Chondrocyte (in vitro differentiated cells): ENCODE results near the gene RBPJ. TPM values are rescaled to one million over a fixed set of nuclear protein-coding genes. Genes with fewer than 3 reads are reported as not detected.

Experiments used
- DNase-seq: peaks from one replicate; pipeline ENCODE4 v3.0.0; 2021; ENCODE audit warnings: mixed read lengths, low spot score
- H3K27ac Mint-ChIP-seq: one replicate; pipeline ENCODE4 v1.8.0; 2021; ENCODE audit warnings: mild to moderate bottlenecking, moderate library complexity, mixed read lengths; ENCODE audit not compliant: unreplicated experiment
- H3K27me3 Mint-ChIP-seq: 2 replicates; pipeline ENCODE4 v1.8.0; 2021; ENCODE audit warnings: low read depth, mixed read lengths
- H3K36me3 Mint-ChIP-seq: 2 replicates; pipeline ENCODE4 v1.8.0; 2021; ENCODE audit warnings: low read depth, mixed read lengths
- H3K4me1 Mint-ChIP-seq: 2 replicates; pipeline ENCODE4 v1.8.0; 2021; ENCODE audit warnings: low read depth, mild to moderate bottlenecking, mixed read lengths
- H3K4me3 Mint-ChIP-seq: one replicate; pipeline ENCODE4 v1.8.0; 2021; ENCODE audit warnings: mild to moderate bottlenecking, moderate library complexity, mixed read lengths; ENCODE audit not compliant: unreplicated experiment
- H3K9me3 Mint-ChIP-seq: 2 replicates; pipeline ENCODE4 v1.8.0; 2021; ENCODE audit warnings: low read depth, mixed read lengths
- CTCF ChIP-seq: fragments of 200-600 bp; sonication (generic); IDR thresholded peaks from 2 replicates; pipeline ENCODE4 v1.5.0; 2021; ENCODE audit warnings: antibody characterized with exemption, mild to moderate bottlenecking, moderate library complexity
- total RNA-seq: library from RNA; stranded (reverse); gene quantifications from 3 replicates; pipeline ENCODE4 v1.2.1, GENCODE V29; 2021

The RBPJ gene
- total RNA-seq, 1 donor from 2014 or later: 58.5 TPM

GRCh38 chr4:26478330-26478729 lies 157.5 kb downstream of the RBPJ start:
- Mint-ChIP-seq H3K36me3 (no peaks in the 10 kb centered on the region), H3K27ac (no peak overlapping the region), H3K9me3 (no peaks in the 10 kb centered on the region), H3K4me1 (peaks cover 8% of the 10 kb centered on the region), H3K27me3 (peaks cover 4% of the 10 kb centered on the region), H3K4me3 (no peak overlapping the region)
- no peak for TF ChIP-seq CTCF
- no peak for DNase-seq

DNA sequence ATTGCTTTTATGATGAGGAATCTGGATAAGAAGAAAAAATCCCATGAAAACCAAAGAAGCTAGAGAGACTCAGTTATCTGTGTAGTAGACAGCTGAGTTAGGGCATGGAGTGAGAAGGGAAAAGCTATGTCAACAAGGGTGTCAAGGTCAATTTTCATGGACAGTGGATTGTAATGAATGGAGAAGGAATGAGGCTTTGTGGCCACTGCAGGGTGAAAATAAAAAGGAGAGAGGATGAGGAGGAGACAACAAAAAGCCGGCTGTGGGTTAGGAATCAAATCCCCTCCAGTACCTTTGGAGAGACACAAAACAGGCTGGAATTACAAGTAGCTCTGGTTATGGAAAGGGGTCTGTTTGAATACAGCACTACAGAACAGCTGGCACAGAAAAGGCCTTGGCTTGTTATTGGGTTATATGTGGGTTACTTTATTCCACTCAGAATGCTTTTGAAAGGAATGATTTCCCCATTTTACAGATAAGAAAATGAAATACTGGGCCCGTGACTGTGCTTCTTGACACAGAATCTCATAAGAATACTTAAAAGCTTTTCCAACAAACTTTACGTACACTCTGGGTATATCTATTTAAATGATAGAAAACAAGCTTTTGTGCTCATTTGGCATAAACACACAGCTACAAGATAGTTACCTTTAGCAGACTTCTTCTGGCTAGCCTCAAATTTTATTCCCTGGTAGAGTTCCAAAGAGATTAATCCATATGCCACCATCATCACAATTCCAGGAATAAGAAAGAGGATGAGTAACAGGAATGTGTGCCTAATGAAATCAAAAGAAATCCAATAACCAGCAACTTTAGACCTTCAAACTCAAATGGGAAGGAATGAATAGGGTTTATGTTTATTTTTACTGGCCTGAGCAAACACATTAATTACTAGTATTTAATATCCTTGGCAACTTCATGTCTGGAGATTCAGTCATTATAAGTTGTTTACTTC lies 162.0 kb downstream of the RBPJ start:
- no peak for DNase-seq
- Mint-ChIP-seq H3K27me3 (peaks cover 6% of the 10 kb centered on the region), H3K9me3 (no peaks in the 10 kb centered on the region), H3K4me1 (peaks cover 11% of the 10 kb centered on the region), H3K27ac (no peak overlapping the region), H3K36me3 (no peaks in the 10 kb centered on the region), H3K4me3 (no peak overlapping the region)
- no peak for TF ChIP-seq CTCF

- Mint-ChIP-seq H3K27ac (no peak overlapping the region), H3K9me3 (no peaks in the 10 kb centered on the region), H3K4me1 (peaks cover 9% of the 10 kb centered on the region), H3K36me3 (no peaks in the 10 kb centered on the region), H3K4me3 (no peak overlapping the region), H3K27me3 (peaks cover 15% of the 10 kb centered on the region)
- TF ChIP-seq CTCF: no peak
- no peak for DNase-seq
These were observed 163.3 kb downstream of the RBPJ start for GRCh38 chr4:26484032-26484515.

- peaks cover 17% of the 10 kb centered on the region for H3K27me3 Mint-ChIP-seq
- H3K4me1 Mint-ChIP-seq: peaks cover 11% of the 10 kb centered on the region
- no peak overlapping the region for H3K4me3 Mint-ChIP-seq
- H3K9me3 Mint-ChIP-seq: no peaks in the 10 kb centered on the region
- no peak for TF ChIP-seq CTCF
- DNase-seq: no peak
- no peak overlapping the region for H3K27ac Mint-ChIP-seq
- no peaks in the 10 kb centered on the region for H3K36me3 Mint-ChIP-seq
These were observed 163.7 kb downstream of the RBPJ start for GRCh38 chr4:26484516-26484915.

Other genes starting within 250 kb of the RBPJ start
- not detected in 3 replicates for gene CCKAR, start 169.5 kb downstream of the RBPJ start, total RNA-seq